Measurements from ENCODE around the gene OTUD5. TPM values are rescaled to one million over a fixed set of nuclear protein-coding genes. Genes with fewer than 3 reads are reported as not detected.

The OTUD5 gene
- total RNA-seq, 5 donors from 2014 or later (not counting 1 experiment from before 2014, with no cell fraction given) = 87.2 to 92.5 (median 89.7) TPM

DNA sequence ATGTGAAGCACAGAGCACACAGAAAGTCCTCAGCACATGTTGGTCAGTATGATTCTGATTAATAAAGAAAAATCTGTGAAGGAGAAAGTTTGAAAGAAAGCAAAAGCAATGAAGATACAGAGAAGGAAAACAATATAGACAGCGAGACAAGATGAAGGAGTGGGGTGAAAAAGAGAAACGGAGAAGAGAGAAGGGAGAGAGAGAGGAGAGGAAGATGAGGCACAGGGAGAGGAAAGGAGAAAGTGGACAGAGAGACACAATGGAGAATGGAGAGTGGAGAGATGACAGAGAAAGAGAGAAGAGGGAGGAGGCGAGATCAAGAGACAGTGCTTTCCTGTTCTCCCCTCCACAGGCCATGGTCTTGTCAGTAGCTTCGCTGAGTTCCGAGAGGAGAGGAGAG, 18.1 kb upstream of the OTUD5 start:
- Mint-ChIP-seq H3K27ac (no peak overlapping the region), H3K36me3 (peaks cover 26% of the 10 kb centered on the region), H3K27me3 (peaks cover 0 to 20% of the 10 kb centered on the region in 2 donors), H3K9me3 (no peaks in the 10 kb centered on the region), H3K4me1 (peaks cover 6 to 20% (median 18%) of the 10 kb centered on the region in 3 donors), H3K4me3 (no peak overlapping the region)
- POLR2A ChIA-PET = no interaction called here
- ATAC-seq (replicated peaks in 1 of 4) = no peak
- Histone ChIP-seq H3K9me3 (no peaks in the 10 kb centered on the region), H3K27ac (ENCODE audit: low read length) (no peak overlapping the region), H3K27me3 (replicated peaks in 1 of 2; ENCODE audit: control insufficient read depth in 2 of 2, extremely low read depth in 1 of 2, insufficient read depth in 2 of 2, low read length in 1 of 2) (peaks cover 0 to 8% of the 10 kb centered on the region in 2 experiments), H3K4me3 (ENCODE audit: control insufficient read depth in 1 of 2, extremely low read depth in 1 of 2, low read length in 1 of 2) (no peak overlapping the region), H3K36me3 (ENCODE audit: control insufficient read depth in 2 of 2, extremely low read depth in 1 of 2, insufficient read depth in 1 of 2, low read length in 1 of 2) (peaks cover 0 to 28% of the 10 kb centered on the region in 2 donors), H3K4me1 (ENCODE audit: control insufficient read depth in 1 of 2, extremely low read depth in 1 of 2, insufficient read depth in 2 of 2, low read length in 2 of 2) (peaks cover 2 to 16% of the 10 kb centered on the region in 2 experiments)
- no peak for DNase-seq
- CTCF ChIA-PET = no interaction called here
- no CpG with 5 or more reads among the region's 5 CpGs for WGBS (ENCODE audit: insufficient coverage)

DNA sequence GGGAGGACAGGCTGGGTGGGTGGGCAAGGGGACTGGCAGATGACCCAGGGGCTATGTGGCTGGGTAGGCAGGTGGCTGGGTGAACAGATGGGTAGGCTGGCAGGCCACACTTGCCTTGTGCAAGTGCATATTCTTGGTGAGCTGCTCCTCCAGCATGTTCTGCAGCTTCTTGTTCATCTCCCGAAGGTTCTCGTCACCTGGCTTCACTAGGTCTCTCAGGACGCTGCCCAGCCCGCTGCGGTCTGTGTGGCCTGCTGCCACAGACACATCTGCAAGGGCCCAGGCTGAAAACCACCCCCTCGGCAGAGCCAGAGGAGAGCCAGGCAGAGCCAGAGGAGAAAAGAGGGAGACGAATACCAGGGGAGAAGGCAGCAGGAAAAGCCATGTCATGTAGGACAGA, 17.6 kb upstream of the OTUD5 start:
- H3K27me3 Mint-ChIP-seq = peaks cover 0 to 20% of the 10 kb centered on the region in 2 donors
- peaks cover 0 to 28% of the 10 kb centered on the region in 2 donors for H3K36me3 ChIP-seq (ENCODE audit: control insufficient read depth in 2 of 2, extremely low read depth in 1 of 2, insufficient read depth in 1 of 2, low read length in 1 of 2)
- no peak overlapping the region for H3K27ac Mint-ChIP-seq
- H3K4me3 ChIP-seq (ENCODE audit: control insufficient read depth in 1 of 2, extremely low read depth in 1 of 2, low read length in 1 of 2) = no peak overlapping the region
- no peaks in the 10 kb centered on the region for H3K9me3 ChIP-seq
- no peak for ATAC-seq (replicated peaks in 1 of 4)
- no CpG with 5 or more reads among the region's 7 CpGs for WGBS (ENCODE audit: insufficient coverage)
- peaks cover 6 to 22% (median 18%) of the 10 kb centered on the region in 3 donors for H3K4me1 Mint-ChIP-seq
- no peak overlapping the region for H3K4me3 Mint-ChIP-seq
- peaks cover 2 to 16% of the 10 kb centered on the region in 2 experiments for H3K4me1 ChIP-seq (ENCODE audit: control insufficient read depth in 1 of 2, extremely low read depth in 1 of 2, insufficient read depth in 2 of 2, low read length in 2 of 2)
- POLR2A ChIA-PET = no interaction called here
- no peak overlapping the region for H3K27ac ChIP-seq (ENCODE audit: low read length)
- peaks cover 26% of the 10 kb centered on the region for H3K36me3 Mint-ChIP-seq
- DNase-seq = no peak
- CTCF ChIA-PET = interaction anchor here in 1 of 2 donors (0.6 kb wide), 1 partner anchor 217 kb away, joined by 9 read pairs; no protein-coding TSS in a partner anchor
- peaks cover 0 to 8% of the 10 kb centered on the region in 2 experiments for H3K27me3 ChIP-seq (replicated peaks in 1 of 2; ENCODE audit: control insufficient read depth in 2 of 2, extremely low read depth in 1 of 2, insufficient read depth in 2 of 2, low read length in 1 of 2)
- H3K9me3 Mint-ChIP-seq = no peaks in the 10 kb centered on the region

DNA sequence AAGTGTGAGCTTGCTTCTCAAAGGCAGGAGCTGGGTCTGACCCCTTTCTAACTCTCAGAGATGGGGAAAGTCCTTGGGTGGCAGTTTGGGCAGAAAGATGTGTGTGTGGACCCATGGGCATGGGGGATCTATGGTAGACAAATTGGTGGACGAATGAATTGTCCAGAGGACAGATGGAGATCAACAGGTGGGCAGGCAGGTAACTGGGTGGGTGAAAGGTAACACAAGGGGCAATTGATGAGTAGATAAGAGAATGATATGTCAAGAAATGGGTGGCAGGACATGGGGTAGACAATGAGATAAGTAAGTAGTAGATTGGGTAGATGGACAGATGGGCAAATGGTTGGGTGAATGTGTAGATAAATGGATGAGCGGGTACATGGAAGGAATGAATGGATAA, 17.2 kb upstream of the OTUD5 start:
- CTCF ChIA-PET = interaction anchor here in 1 of 2 donors (0.6 kb wide), 1 partner anchor 217 kb away, joined by 9 read pairs; no protein-coding TSS in a partner anchor

DNA sequence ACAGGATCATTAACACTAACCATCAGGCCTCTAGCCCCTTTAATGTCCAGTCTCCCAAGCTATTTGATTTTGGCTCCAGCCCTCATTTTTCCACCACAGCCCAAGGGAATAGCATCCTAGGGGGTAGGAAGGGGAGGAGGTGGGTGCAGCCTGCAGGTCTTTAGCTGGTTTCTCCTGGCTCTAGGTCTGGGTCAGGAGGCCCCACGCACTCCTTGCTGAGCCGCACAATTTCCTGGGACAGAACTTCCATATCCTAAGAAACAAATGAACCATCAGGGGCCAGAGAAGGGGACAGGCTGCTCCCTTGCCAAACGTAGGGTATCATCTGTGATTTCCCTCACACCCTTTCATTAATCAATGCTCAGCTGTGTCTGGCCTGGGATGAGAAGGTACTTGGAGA, 16.6 kb upstream of the OTUD5 start:
- H3K4me1 Mint-ChIP-seq = peaks cover 6 to 22% (median 18%) of the 10 kb centered on the region in 3 donors
- no peak overlapping the region for H3K4me3 ChIP-seq (ENCODE audit: control insufficient read depth in 1 of 2, extremely low read depth in 1 of 2, low read length in 1 of 2)
- peaks cover 2 to 16% of the 10 kb centered on the region in 2 experiments for H3K4me1 ChIP-seq (ENCODE audit: control insufficient read depth in 1 of 2, extremely low read depth in 1 of 2, insufficient read depth in 2 of 2, low read length in 2 of 2)
- no peak overlapping the region for H3K27ac ChIP-seq (ENCODE audit: low read length)
- POLR2A ChIA-PET = no interaction called here
- H3K9me3 ChIP-seq = no peaks in the 10 kb centered on the region
- DNase-seq = no peak
- peaks cover 0 to 8% of the 10 kb centered on the region in 2 experiments for H3K27me3 ChIP-seq (replicated peaks in 1 of 2; ENCODE audit: control insufficient read depth in 2 of 2, extremely low read depth in 1 of 2, insufficient read depth in 2 of 2, low read length in 1 of 2)
- H3K4me3 Mint-ChIP-seq = no peak overlapping the region
- WGBS (ENCODE audit: insufficient coverage) = no CpG with 5 or more reads among the region's 3 CpGs
- H3K9me3 Mint-ChIP-seq = no peaks in the 10 kb centered on the region
- CTCF ChIA-PET = interaction anchor here in 1 of 2 donors (0.6 kb wide), 1 partner anchor 301 kb away, joined by 3 read pairs; no protein-coding TSS in a partner anchor
- peaks cover 0 to 20% of the 10 kb centered on the region in 2 donors for H3K27me3 Mint-ChIP-seq
- peaks cover 26% of the 10 kb centered on the region for H3K36me3 Mint-ChIP-seq
- H3K36me3 ChIP-seq (ENCODE audit: control insufficient read depth in 2 of 2, extremely low read depth in 1 of 2, insufficient read depth in 1 of 2, low read length in 1 of 2) = peaks cover 0 to 28% of the 10 kb centered on the region in 2 donors
- ATAC-seq (replicated peaks in 1 of 4) = no peak
- H3K27ac Mint-ChIP-seq = no peak overlapping the region

More for the DNA sequence above, 17.2 kb upstream of the OTUD5 start:
- no peak for ATAC-seq (replicated peaks in 1 of 4)
- peaks cover 0 to 28% of the 10 kb centered on the region in 2 donors for H3K36me3 ChIP-seq (ENCODE audit: control insufficient read depth in 2 of 2, extremely low read depth in 1 of 2, insufficient read depth in 1 of 2, low read length in 1 of 2)
- H3K36me3 Mint-ChIP-seq = peaks cover 26% of the 10 kb centered on the region
- H3K4me3 ChIP-seq (ENCODE audit: control insufficient read depth in 1 of 2, extremely low read depth in 1 of 2, low read length in 1 of 2) = no peak overlapping the region
- no peak overlapping the region for H3K4me3 Mint-ChIP-seq
- no peaks in the 10 kb centered on the region for H3K9me3 ChIP-seq
- peaks cover 0 to 20% of the 10 kb centered on the region in 2 donors for H3K27me3 Mint-ChIP-seq
- H3K27ac ChIP-seq (ENCODE audit: low read length) = no peak overlapping the region
- POLR2A ChIA-PET = no interaction called here
- 50% methylated on average over 2 of the region's 2 CpGs for WGBS (ENCODE audit: insufficient coverage)
- H3K9me3 Mint-ChIP-seq = no peaks in the 10 kb centered on the region
- H3K4me1 ChIP-seq (ENCODE audit: control insufficient read depth in 1 of 2, extremely low read depth in 1 of 2, insufficient read depth in 2 of 2, low read length in 2 of 2) = peaks cover 2 to 16% of the 10 kb centered on the region in 2 experiments
- no peak overlapping the region for H3K27ac Mint-ChIP-seq
- H3K27me3 ChIP-seq (replicated peaks in 1 of 2; ENCODE audit: control insufficient read depth in 2 of 2, extremely low read depth in 1 of 2, insufficient read depth in 2 of 2, low read length in 1 of 2) = peaks cover 0 to 8% of the 10 kb centered on the region in 2 experiments
- peaks cover 6 to 22% (median 18%) of the 10 kb centered on the region in 3 donors for H3K4me1 Mint-ChIP-seq
- no peak for DNase-seq

DNA sequence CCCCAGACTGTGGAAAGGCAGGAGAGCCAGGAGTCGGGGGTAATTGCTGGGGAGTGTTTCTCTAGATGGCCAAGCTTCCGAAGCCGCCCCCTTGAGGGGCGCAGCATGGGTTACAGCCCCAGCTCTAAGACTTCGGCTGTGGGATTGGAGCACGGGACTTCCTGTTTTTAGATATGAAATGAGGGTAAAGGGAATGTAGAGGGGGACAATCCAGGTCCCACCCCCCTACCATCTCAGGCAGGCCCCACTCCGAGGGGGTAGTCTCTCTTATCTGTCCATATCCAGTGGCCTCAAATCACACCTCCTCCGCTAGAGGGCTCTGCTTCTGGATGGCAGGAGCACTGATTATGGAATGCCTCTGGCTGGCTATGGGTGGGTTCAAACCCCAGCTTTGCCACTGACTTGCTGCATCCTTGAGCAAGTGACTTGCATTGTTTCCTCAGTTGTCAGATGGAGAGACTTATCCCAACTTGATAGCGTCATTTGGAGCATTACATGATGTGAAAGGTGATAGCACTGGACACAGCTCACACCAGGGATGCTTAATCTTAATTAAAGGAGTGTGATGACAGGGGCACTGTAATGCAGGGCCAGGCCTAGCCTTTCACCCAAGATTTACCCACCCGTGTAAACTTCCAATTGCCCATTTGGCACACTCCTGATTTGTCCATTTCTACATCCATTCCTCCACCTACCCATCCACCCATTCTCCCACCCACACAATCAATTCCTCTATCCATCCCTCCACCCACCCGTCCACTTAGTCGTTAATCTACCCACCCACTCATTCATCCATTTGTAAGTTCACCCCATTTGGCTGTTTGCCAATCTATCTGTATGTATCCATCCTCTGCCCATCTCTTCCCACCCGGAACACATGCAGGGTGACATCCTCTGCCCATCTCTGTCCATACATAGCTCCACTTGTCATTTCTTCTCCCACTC, 15.1 kb upstream of the OTUD5 start:
- Histone ChIP-seq H3K4me1 (ENCODE audit: control insufficient read depth in 1 of 2, extremely low read depth in 1 of 2, insufficient read depth in 2 of 2, low read length in 2 of 2) (peaks cover 2 to 16% of the 10 kb centered on the region in 2 experiments), H3K27me3 (replicated peaks in 1 of 2; ENCODE audit: control insufficient read depth in 2 of 2, extremely low read depth in 1 of 2, insufficient read depth in 2 of 2, low read length in 1 of 2) (peaks cover 0 to 8% of the 10 kb centered on the region in 2 experiments), H3K4me3 (ENCODE audit: control insufficient read depth in 1 of 2, extremely low read depth in 1 of 2, low read length in 1 of 2) (peak overlapping the region; percentile 27 to 53), H3K36me3 (ENCODE audit: control insufficient read depth in 2 of 2, extremely low read depth in 1 of 2, insufficient read depth in 1 of 2, low read length in 1 of 2) (peaks cover 0 to 20% of the 10 kb centered on the region in 2 donors), H3K27ac (ENCODE audit: low read length) (no peak overlapping the region), H3K9me3 (no peaks in the 10 kb centered on the region)
- Mint-ChIP-seq H3K4me1 (peaks cover 6 to 22% (median 18%) of the 10 kb centered on the region in 3 donors), H3K4me3 (peak overlapping the region; percentile 28 to 58 (median 57)), H3K36me3 (peaks cover 14% of the 10 kb centered on the region), H3K27me3 (peaks cover 0 to 11% of the 10 kb centered on the region in 2 donors), H3K27ac (no peak overlapping the region), H3K9me3 (no peaks in the 10 kb centered on the region)
- ChIA-PET CTCF (interaction anchor here in 1 of 2 donors (0.7 kb wide), 1 partner anchor 71 kb away, joined by 4 read pairs; no protein-coding TSS in a partner anchor), POLR2A (interaction anchor here in 1 of 2 donors (1.0 kb wide), 1 partner anchor 14 kb away, joined by 3 read pairs; no protein-coding TSS in a partner anchor)
- 59% methylated on average over 5 of the region's 13 CpGs for whole genome bisulfite sequencing (ENCODE audit: insufficient coverage)
- DNase-seq = peak in 19 of 35 experiments; percentile 1 to 52 (median 19)
- peak; percentile 46 to 58 (median 48) for ATAC-seq (replicated peaks in 1 of 4)
